Measurements from ENCODE around the gene CTSE. TPM values are rescaled to one million over a fixed set of nuclear protein-coding genes. Genes with fewer than 3 reads are reported as not detected.

CTSE gene
- total RNA-seq, 1 experiment from 2014 or later = not detected

- CTCF ChIA-PET = no interaction called here
Measured at GRCh38 chr1:205988585-205988995, 35.1 kb downstream of the CTSE start.

GRCh38 chr1:205986861-205987260, 36.8 kb downstream of the CTSE start:
- ChIA-PET POLR2A (no interaction called here), CTCF (interaction anchor here (0.6 to 2.6 kb wide), 3 partner anchors 10 to 329 kb away, joined by 3 to 14 read pairs (median 13); no protein-coding TSS in a partner anchor)
- ATAC-seq (no peak), DNase-seq (ENCODE audit: low read depth, low spot score) (no peak)
- in situ Hi-C loops (cut with HindIII; ENCODE audit: low pct_unique_long_range_greater_than_20kb, low sequenced_read_pairs) (no loop called here), intact Hi-C loops (cut with micrococcal nuclease; ENCODE audit: unreplicated experiment) (loop anchor here (5.0 kb wide), 1 partner anchor 100 kb away; no protein-coding TSS in a partner anchor)
- TF ChIP-seq SIN3A (IDR thresholded peaks at IDR 0.05; ENCODE audit: borderline replicate concordance, insufficient read depth, low read depth, low read length) (no peak), REST (IDR thresholded peaks at IDR 0.05; ENCODE audit: insufficient read depth in 1 of 2, low read depth in 2 of 2, low read length in 1 of 2) (no peak), CTCF (IDR thresholded peaks at IDR 0.05) (no peak), POLR2AphosphoS5 (IDR thresholded peaks at IDR 0.05; ENCODE audit: low read depth, low read length) (no peak), TCF7L2 (IDR thresholded peaks at IDR 0.05; ENCODE audit: low read depth, low read length) (no peak)
- Histone ChIP-seq H3K27ac (ENCODE audit: low read length) (no peak overlapping the region), H3K27me3 (ENCODE audit: control insufficient read depth, insufficient read depth, low read length) (peaks cover 2% of the 10 kb centered on the region), H3K4me1 (ENCODE audit: control insufficient read depth, insufficient read depth, low read length) (no peaks in the 10 kb centered on the region), H3K9me3 (ENCODE audit: control insufficient read depth, insufficient read depth, low read depth, low read length) (no peaks in the 10 kb centered on the region), H3K4me3 (ENCODE audit: low read depth in 2 of 2, low read length in 2 of 2) (no peak overlapping the region), H3K36me3 (ENCODE audit: control insufficient read depth, insufficient read depth, low read length) (no peaks in the 10 kb centered on the region)
- no TSS peak for BruUV-seq (replicated peaks)

More at GRCh38 chr1:205988585-205988995, 35.1 kb downstream of the CTSE start:
- no peaks in the 10 kb centered on the region for H3K9me3 ChIP-seq (ENCODE audit: control insufficient read depth, insufficient read depth, low read depth, low read length)
- peaks cover 2% of the 10 kb centered on the region for H3K27me3 ChIP-seq (ENCODE audit: control insufficient read depth, insufficient read depth, low read length)
- H3K4me1 ChIP-seq (ENCODE audit: control insufficient read depth, insufficient read depth, low read length) = no peaks in the 10 kb centered on the region
- TF ChIP-seq REST (IDR thresholded peaks at IDR 0.05; ENCODE audit: insufficient read depth in 1 of 2, low read depth in 2 of 2, low read length in 1 of 2) = no peak
- TF ChIP-seq SIN3A (IDR thresholded peaks at IDR 0.05; ENCODE audit: borderline replicate concordance, insufficient read depth, low read depth, low read length) = no peak
- no peak for TF ChIP-seq POLR2AphosphoS5 (IDR thresholded peaks at IDR 0.05; ENCODE audit: low read depth, low read length)
- TF ChIP-seq CTCF (IDR thresholded peaks at IDR 0.05) = no peak
- TF ChIP-seq TCF7L2 (IDR thresholded peaks at IDR 0.05; ENCODE audit: low read depth, low read length) = no peak
- DNase-seq (ENCODE audit: low read depth, low spot score) (no peak), ATAC-seq (0 out of 2 replicates have a peak, but pooled peaks have one; percentile 39)
- H3K36me3 ChIP-seq (ENCODE audit: control insufficient read depth, insufficient read depth, low read length) = no peaks in the 10 kb centered on the region
- intact Hi-C loops (cut with micrococcal nuclease; ENCODE audit: unreplicated experiment) = loop anchor here (5.0 kb wide), 1 partner anchor 99 kb away; no protein-coding TSS in a partner anchor
- no peak overlapping the region for H3K4me3 ChIP-seq (ENCODE audit: low read depth in 2 of 2, low read length in 2 of 2)
- POLR2A ChIA-PET = no interaction called here
- BruUV-seq (replicated peaks) = no TSS peak
- no peak overlapping the region for H3K27ac ChIP-seq (ENCODE audit: low read length)
- in situ Hi-C loops (cut with HindIII; ENCODE audit: low pct_unique_long_range_greater_than_20kb, low sequenced_read_pairs) = no loop called here

All from Panc1 (cell line).